Activated naive CD4-positive, alpha-beta T cell treated with anti-CD3 and anti-CD28 coated beads, Interleukin-2, amount 50 U/mL, for 16 hours (primary cell): ENCODE measurements around the gene LSP1.
A peak's percentile ranks its signal among the peaks of the same experiment; 100 is the strongest.
"Not testable (repeated sequence)": the region's sequence is repeated elsewhere in the genome, so short reads cannot be mapped to it uniquely, and the experiment has no call there.

ENCODE experiments used
- DNase-seq: peaks from one replicate; pipeline ENCODE4 v3.0.0-alpha.2; 2020

The LSP1 gene

GRCh38 chr11:1866226-1866625 is 13.3 kb downstream of the LSP1 start:
- no peak for DNase-seq

- DNase-seq = no peak
Measured at GRCh38 chr11:1866776-1867175, 13.9 kb downstream of the LSP1 start.

GRCh38 chr11:1867381-1867780 is 14.5 kb downstream of the LSP1 start:
- no peak for DNase-seq

GRCh38 chr11:1868056-1868635 is 15.3 kb downstream of the LSP1 start:
- no peak for DNase-seq

- no peak for DNase-seq
Measured at GRCh38 chr11:1868636-1869291, 15.9 kb downstream of the LSP1 start.

GRCh38 chr11:1869427-1870325 is 16.8 kb downstream of the LSP1 start:
- no peak for DNase-seq

GRCh38 chr11:1870326-1870696 is 17.4 kb downstream of the LSP1 start:
- no peak for DNase-seq

GRCh38 chr11:1870721-1871466 is 18.0 kb downstream of the LSP1 start:
- DNase-seq = peak; percentile 50

- DNase-seq = peak; percentile 9
Measured at GRCh38 chr11:1871531-1871930, 18.6 kb downstream of the LSP1 start.

- peak; percentile 7 for DNase-seq
Measured at GRCh38 chr11:1872267-1872985, 19.5 kb downstream of the LSP1 start.

GRCh38 chr11:1873048-1873812 is 20.3 kb downstream of the LSP1 start:
- DNase-seq = peak; percentile 9

- not testable (repeated sequence) for DNase-seq
Measured at GRCh38 chr11:1873813-1874150, 20.9 kb downstream of the LSP1 start.

- peak; percentile 8 for DNase-seq
Measured at GRCh38 chr11:1874441-1875092, 21.7 kb downstream of the LSP1 start.

- DNase-seq = peak; percentile 9
Measured at GRCh38 chr11:1875093-1875850, 22.4 kb downstream of the LSP1 start.

- DNase-seq = peak; percentile 7
Measured at GRCh38 chr11:1875851-1876301, 23.0 kb downstream of the LSP1 start.

- peak; percentile 14 for DNase-seq
Measured at GRCh38 chr11:1876361-1877063, 23.6 kb downstream of the LSP1 start.

- DNase-seq = no peak
Measured at GRCh38 chr11:1877211-1878136, 24.6 kb downstream of the LSP1 start.
